ENCODE results near the gene SFMBT2.

The SFMBT2 gene

DNA sequence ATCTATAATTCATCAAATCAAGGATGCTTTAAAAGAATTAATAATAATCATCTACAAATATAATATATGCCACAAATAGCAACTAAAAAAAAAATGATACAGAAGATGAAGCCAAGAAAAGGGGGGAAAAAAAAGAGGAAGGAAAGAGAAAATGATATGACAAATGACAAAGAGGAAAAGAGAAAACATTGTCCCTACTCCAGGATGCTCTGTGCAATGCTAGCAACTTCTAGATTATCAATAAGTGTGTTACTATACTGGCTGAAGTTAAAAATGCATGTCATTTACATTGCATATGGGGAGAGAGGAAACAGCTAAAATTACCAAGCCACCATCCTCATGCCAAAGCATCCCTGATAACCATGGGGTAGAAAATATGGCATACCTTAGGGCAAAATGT, 104.2 kb downstream of the SFMBT2 start:
- Histone ChIP-seq H3K79me2 (ENCODE audit: control insufficient read depth, low read length) (peaks cover 31% of the 10 kb centered on the region), H3K27me3 (ENCODE audit: control insufficient read depth, low read length) (no peaks in the 10 kb centered on the region), H3K27ac (ENCODE audit: low read depth, low read length) (peak overlapping the region; percentile 81), H3K9me3 (ENCODE audit: control insufficient read depth, insufficient read depth, low read length) (peaks cover 4% of the 10 kb centered on the region; the same call in 1 of the 2 replicates), H3K4me1 (ENCODE audit: control insufficient read depth, low read length) (peaks cover 36% of the 10 kb centered on the region), H4K20me1 (ENCODE audit: control insufficient read depth, insufficient read depth, low read depth, low read length) (no peaks in the 10 kb centered on the region), H3K4me3 (ENCODE audit: low read length) (peak overlapping the region; percentile 35), H3K36me3 (ENCODE audit: control insufficient read depth, low read length) (peaks cover 3% of the 10 kb centered on the region; the same call in 1 of the 2 replicates), H3F3A (ENCODE audit: control insufficient read depth, insufficient read depth) (peaks cover 7% of the 10 kb centered on the region; the same call in 1 of the 2 replicates), H3K4me2 (ENCODE audit: low read length) (peak overlapping the region; percentile 66), H3K9me2 (replicated peaks; ENCODE audit: control insufficient read depth, low read length) (no peaks in the 10 kb centered on the region)
- TF ChIP-seq EZH2phosphoT487 (IDR thresholded peaks at IDR 0.05; ENCODE audit: borderline replicate concordance, low read length), result no peak
- TF ChIP-seq, protein P1, sequence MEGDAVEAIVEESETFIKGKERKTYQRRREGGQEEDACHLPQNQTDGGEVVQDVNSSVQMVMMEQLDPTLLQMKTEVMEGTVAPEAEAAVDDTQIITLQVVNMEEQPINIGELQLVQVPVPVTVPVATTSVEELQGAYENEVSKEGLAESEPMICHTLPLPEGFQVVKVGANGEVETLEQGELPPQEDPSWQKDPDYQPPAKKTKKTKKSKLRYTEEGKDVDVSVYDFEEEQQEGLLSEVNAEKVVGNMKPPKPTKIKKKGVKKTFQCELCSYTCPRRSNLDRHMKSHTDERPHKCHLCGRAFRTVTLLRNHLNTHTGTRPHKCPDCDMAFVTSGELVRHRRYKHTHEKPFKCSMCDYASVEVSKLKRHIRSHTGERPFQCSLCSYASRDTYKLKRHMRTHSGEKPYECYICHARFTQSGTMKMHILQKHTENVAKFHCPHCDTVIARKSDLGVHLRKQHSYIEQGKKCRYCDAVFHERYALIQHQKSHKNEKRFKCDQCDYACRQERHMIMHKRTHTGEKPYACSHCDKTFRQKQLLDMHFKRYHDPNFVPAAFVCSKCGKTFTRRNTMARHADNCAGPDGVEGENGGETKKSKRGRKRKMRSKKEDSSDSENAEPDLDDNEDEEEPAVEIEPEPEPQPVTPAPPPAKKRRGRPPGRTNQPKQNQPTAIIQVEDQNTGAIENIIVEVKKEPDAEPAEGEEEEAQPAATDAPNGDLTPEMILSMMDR (IDR thresholded peaks at IDR 0.05; ENCODE audit: low read depth, low read length, poor library complexity, severe bottlenecking), result no peak

GRCh38 chr10:7306147-7306546, 104.7 kb downstream of the SFMBT2 start:
- Histone ChIP-seq H3K36me3 (ENCODE audit: control insufficient read depth, low read length) (peaks cover 3% of the 10 kb centered on the region; the same call in 1 of the 2 replicates), H3K9me3 (ENCODE audit: control insufficient read depth, insufficient read depth, low read length) (peaks cover 4% of the 10 kb centered on the region; the same call in 1 of the 2 replicates), H3K27ac (ENCODE audit: low read depth, low read length) (peak overlapping the region; percentile 81), H3K9me2 (replicated peaks; ENCODE audit: control insufficient read depth, low read length) (no peaks in the 10 kb centered on the region), H3K4me1 (ENCODE audit: control insufficient read depth, low read length) (peaks cover 36% of the 10 kb centered on the region), H3K4me3 (ENCODE audit: low read length) (peak overlapping the region; percentile 59), H3F3A (ENCODE audit: control insufficient read depth, insufficient read depth) (peaks cover 7% of the 10 kb centered on the region; the same call in 1 of the 2 replicates), H3K27me3 (ENCODE audit: control insufficient read depth, low read length) (no peaks in the 10 kb centered on the region), H4K20me1 (ENCODE audit: control insufficient read depth, insufficient read depth, low read depth, low read length) (no peaks in the 10 kb centered on the region), H3K79me2 (ENCODE audit: control insufficient read depth, low read length) (peaks cover 31% of the 10 kb centered on the region), H3K4me2 (ENCODE audit: low read length) (peak overlapping the region; percentile 66)
- no peak for TF ChIP-seq EZH2phosphoT487 (IDR thresholded peaks at IDR 0.05; ENCODE audit: borderline replicate concordance, low read length)
- TF ChIP-seq, protein P1 (IDR thresholded peaks at IDR 0.05; ENCODE audit: low read depth, low read length, poor library complexity, severe bottlenecking), result no peak

- H3K79me2 ChIP-seq (ENCODE audit: control insufficient read depth, low read length), result peaks cover 32% of the 10 kb centered on the region
- no peak for TF ChIP-seq EZH2phosphoT487 (IDR thresholded peaks at IDR 0.05; ENCODE audit: borderline replicate concordance, low read length)
- TF ChIP-seq, protein P1 (IDR thresholded peaks at IDR 0.05; ENCODE audit: low read depth, low read length, poor library complexity, severe bottlenecking), result no peak
- no peaks in the 10 kb centered on the region for H3K9me2 ChIP-seq (replicated peaks; ENCODE audit: control insufficient read depth, low read length)
- H3K27me3 ChIP-seq (ENCODE audit: control insufficient read depth, low read length), result no peaks in the 10 kb centered on the region
- H3K4me3 ChIP-seq (ENCODE audit: low read length), result peak overlapping the region; percentile 59; the same call in 1 of the 2 replicates
- H3K27ac ChIP-seq (ENCODE audit: low read depth, low read length), result peak overlapping the region; percentile 81
- peaks cover 4% of the 10 kb centered on the region; the same call in 1 of the 2 replicates for H3K9me3 ChIP-seq (ENCODE audit: control insufficient read depth, insufficient read depth, low read length)
- H4K20me1 ChIP-seq (ENCODE audit: control insufficient read depth, insufficient read depth, low read depth, low read length), result no peaks in the 10 kb centered on the region
- H3K36me3 ChIP-seq (ENCODE audit: control insufficient read depth, low read length), result peaks cover 3% of the 10 kb centered on the region; the same call in 1 of the 2 replicates
- H3K4me2 ChIP-seq (ENCODE audit: low read length), result peak overlapping the region; percentile 66
- peaks cover 7% of the 10 kb centered on the region; the same call in 1 of the 2 replicates for H3F3A ChIP-seq (ENCODE audit: control insufficient read depth, insufficient read depth)
- peaks cover 36% of the 10 kb centered on the region for H3K4me1 ChIP-seq (ENCODE audit: control insufficient read depth, low read length)
Measured at GRCh38 chr10:7305053-7305452, 105.8 kb downstream of the SFMBT2 start.
